Thoracic aorta (tissue), 2 donors: ENCODE measurements around the gene MTF2. TPM values are rescaled to one million over a fixed set of nuclear protein-coding genes. Genes with fewer than 3 reads are reported as not detected.

Experiments
- ATAC-seq: fragments of 150-250 bp; one replicate; pipeline ENCODE4 v1.8.0; 2017; ENCODE audit warnings: low read depth; ENCODE audit not compliant: insufficient number of reproducible peaks, low FRiP score
- DNase-seq: peaks from one replicate; pipeline ENCODE4 v3.0.0-alpha.2; 2020; ENCODE audit warnings: low spot score
- H3K27ac ChIP-seq, 2 donors: fragments of 200-600 bp; sonication (generic); 1 replicate in 1 of 2; 2 replicates in 1 of 2; pipeline ENCODE4 v1.5.1; 2016; ENCODE audit warnings: mild to moderate bottlenecking in 2 of 2, moderate library complexity in 2 of 2
- H3K27me3 ChIP-seq: fragments of 200-600 bp; sonication (generic); replicated peaks from 2 replicates; pipeline ENCODE4 v1.6.0; 2016; ENCODE audit warnings: mild to moderate bottlenecking; ENCODE audit not compliant: insufficient read depth
- H3K36me3 ChIP-seq: fragments of 200-600 bp; sonication (generic); one replicate; pipeline ENCODE4 v1.5.1; 2016
- H3K4me1 ChIP-seq, 2 donors: fragments of 200-600 bp; sonication (generic); 1 replicate in 1 of 2; 2 replicates in 1 of 2; pipeline versions ENCODE4 v1.5.1 to v1.6.0; 2016; ENCODE audit warnings: low read depth in 2 of 2, mild to moderate bottlenecking in 1 of 2; ENCODE audit not compliant: control insufficient read depth in 1 of 2
- H3K4me3 ChIP-seq: fragments of 200-600 bp; sonication (generic); 2 replicates; pipeline ENCODE4 v1.5.1; 2016; ENCODE audit warnings: mild to moderate bottlenecking
- H3K9me3 ChIP-seq: fragments of 200-600 bp; sonication (generic); 2 replicates; pipeline ENCODE4 v1.5.1; 2016
- total RNA-seq, 2 donors: library from RNA; depleted of rRNA; stranded (reverse); fragments of >200 nt; gene quantifications; one replicate each; pipeline versions ENCODE4 v1.1.0 to v1.2.3, GENCODE V29; 2016
- TF ChIP-seq, protein P1 (sequence below): fragments of 200-600 bp; sonication (generic); IDR thresholded peaks from one replicate; pipeline ENCODE4 v1.5.1; 2019; ENCODE audit warnings: antibody characterized with exemption

MTF2 gene
- total RNA-seq, 2 donors from 2014 or later = 23.2 to 27.8 TPM

DNA sequence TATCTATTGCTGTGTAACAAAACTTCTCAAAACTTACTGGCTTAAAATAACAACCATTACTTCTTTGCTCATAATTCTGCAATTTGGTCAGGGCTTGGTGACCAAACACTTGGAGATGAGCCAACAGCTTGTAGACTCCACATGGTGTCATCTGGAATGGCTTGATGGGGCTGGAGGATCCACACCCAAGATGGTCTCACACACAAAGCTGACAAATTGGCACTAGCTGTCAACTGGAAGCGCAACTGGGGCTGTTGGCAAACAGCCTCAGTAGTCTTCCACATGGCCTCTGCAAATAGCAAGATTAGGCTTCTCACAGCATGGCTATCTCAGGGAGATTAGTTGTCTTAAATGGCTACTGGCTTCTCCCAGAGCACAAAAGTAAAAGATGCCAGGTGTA, 27.1 kb upstream of the MTF2 start:
- Histone ChIP-seq H3K4me3 (no peak overlapping the region), H3K27ac (no peak overlapping the region), H3K36me3 (no peaks in the 10 kb centered on the region), H3K4me1 (no peaks in the 10 kb centered on the region), H3K9me3 (no peaks in the 10 kb centered on the region), H3K27me3 (no peaks in the 10 kb centered on the region)
- TF ChIP-seq, protein P1, sequence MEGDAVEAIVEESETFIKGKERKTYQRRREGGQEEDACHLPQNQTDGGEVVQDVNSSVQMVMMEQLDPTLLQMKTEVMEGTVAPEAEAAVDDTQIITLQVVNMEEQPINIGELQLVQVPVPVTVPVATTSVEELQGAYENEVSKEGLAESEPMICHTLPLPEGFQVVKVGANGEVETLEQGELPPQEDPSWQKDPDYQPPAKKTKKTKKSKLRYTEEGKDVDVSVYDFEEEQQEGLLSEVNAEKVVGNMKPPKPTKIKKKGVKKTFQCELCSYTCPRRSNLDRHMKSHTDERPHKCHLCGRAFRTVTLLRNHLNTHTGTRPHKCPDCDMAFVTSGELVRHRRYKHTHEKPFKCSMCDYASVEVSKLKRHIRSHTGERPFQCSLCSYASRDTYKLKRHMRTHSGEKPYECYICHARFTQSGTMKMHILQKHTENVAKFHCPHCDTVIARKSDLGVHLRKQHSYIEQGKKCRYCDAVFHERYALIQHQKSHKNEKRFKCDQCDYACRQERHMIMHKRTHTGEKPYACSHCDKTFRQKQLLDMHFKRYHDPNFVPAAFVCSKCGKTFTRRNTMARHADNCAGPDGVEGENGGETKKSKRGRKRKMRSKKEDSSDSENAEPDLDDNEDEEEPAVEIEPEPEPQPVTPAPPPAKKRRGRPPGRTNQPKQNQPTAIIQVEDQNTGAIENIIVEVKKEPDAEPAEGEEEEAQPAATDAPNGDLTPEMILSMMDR = no peak
- DNase-seq = no peak
- no peak for ATAC-seq

DNA sequence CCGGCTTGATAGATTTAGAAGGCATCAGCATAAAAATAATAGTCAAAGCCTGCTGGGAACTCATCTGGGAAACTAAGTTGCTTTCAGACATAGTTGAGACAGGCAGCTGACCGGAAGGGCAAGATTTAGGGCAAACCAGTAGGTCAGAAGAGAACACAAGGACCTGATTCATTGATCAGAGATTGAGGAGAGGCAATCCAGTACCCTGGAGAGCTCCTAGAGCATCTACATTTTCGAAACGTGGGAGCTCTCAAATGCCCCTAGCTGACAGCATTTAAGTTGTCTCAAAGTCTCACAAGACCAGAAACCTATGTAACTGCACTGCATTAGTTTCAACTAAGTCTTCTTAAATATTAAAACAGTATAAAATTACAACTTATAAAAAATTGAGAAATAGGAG, 22.9 kb upstream of the MTF2 start:
- Histone ChIP-seq H3K4me1 (no peaks in the 10 kb centered on the region), H3K27ac (no peak overlapping the region), H3K4me3 (no peak overlapping the region), H3K9me3 (no peaks in the 10 kb centered on the region), H3K36me3 (no peaks in the 10 kb centered on the region), H3K27me3 (no peaks in the 10 kb centered on the region)
- ATAC-seq = no peak
- no peak for DNase-seq
- TF ChIP-seq, protein P1 = no peak

DNA sequence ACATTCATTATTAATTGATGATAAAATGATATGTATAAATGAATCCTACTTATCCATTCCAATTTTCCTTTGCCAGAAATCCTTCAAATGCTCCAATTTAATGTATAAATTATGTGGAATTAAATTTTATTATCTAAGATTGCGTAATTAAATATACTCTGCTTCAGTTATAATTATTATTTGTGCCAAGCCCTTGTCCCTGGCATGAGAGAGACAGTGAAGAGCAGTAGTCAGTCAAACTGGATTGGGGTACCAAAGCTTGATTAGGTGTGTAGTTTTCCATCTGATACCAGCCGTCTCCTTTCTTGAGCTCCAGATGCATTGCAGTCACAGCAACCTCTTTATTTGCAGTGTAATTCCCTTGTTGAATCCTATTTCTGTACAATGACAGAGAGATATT, 22.4 kb upstream of the MTF2 start:
- no peak overlapping the region for H3K4me3 ChIP-seq
- H3K36me3 ChIP-seq = no peaks in the 10 kb centered on the region
- TF ChIP-seq, protein P1 = no peak
- DNase-seq (no peak), ATAC-seq (no peak)
- H3K4me1 ChIP-seq = no peaks in the 10 kb centered on the region
- H3K27ac ChIP-seq = no peak overlapping the region
- no peaks in the 10 kb centered on the region for H3K9me3 ChIP-seq
- H3K27me3 ChIP-seq = no peaks in the 10 kb centered on the region

DNA sequence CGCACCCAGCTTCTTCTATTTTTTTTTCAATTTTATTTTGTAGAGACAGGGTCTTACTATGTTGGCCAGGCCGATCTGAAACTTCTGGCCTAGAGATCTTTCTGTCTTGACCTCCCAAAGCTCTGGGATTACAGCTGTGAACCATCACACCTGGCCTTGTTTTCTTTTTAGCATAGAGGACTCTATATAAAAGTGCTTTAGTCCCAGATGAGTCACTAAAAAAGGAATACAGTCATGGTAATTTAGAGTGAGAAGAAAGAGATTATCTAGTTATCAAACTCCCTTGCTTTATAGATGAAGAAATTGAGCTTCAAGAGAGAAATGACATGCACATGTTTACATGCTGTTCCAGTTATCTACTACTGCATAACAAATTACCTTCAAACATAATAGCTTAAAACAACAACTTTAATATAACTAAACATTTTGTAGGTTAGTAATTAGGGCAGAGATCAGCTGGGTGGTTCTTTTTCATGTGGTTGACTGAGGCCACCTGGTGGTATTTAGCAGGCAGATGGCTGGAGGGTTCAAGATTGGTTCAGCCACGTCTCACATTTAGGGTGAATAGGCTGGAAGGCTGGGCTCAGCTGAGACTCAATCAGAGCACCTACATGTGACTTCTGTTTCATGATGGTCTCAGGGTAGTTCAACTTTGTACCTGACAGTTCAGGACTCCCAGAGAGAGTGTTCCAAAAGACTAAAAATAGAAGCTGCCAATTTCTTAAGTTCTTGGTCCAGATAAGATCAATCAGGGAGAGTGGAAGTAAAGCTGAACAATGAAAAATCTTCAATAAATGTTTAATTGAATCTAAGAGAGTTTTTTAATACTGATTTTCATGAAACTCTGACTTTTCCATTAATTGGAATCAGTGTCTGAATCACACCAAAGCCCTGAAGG, 16.9 kb upstream of the MTF2 start:
- Histone ChIP-seq H3K4me3 (no peak overlapping the region), H3K9me3 (no peaks in the 10 kb centered on the region), H3K36me3 (no peaks in the 10 kb centered on the region), H3K27ac (no peak overlapping the region), H3K27me3 (no peaks in the 10 kb centered on the region), H3K4me1 (no peaks in the 10 kb centered on the region)
- TF ChIP-seq, protein P1 = no peak
- no peak for DNase-seq
- no peak for ATAC-seq

DNA sequence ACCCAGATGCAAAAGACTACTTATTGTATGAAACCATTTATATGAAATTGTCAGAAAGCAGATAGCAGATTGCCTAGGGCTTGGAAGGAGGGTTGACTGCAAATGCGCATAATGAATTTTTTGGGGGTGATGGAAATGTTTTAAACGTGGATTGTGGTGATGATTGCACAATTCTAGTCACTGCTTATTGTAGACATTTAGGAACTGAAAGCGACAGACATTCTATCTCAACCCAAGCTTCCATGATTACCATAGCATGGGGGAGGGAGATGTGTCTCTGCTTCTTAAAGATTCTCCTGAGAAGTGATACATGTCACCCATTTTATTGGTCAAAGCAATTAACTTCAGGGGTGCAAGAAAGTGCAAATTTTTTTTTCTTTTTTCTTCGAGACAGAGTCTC, 2.8 kb upstream of the MTF2 start:
- H3K36me3 ChIP-seq = no peaks in the 10 kb centered on the region
- H3K4me1 ChIP-seq = peaks cover 10 to 11% of the 10 kb centered on the region in 2 donors
- TF ChIP-seq, protein P1 = no peak
- DNase-seq (no peak), ATAC-seq (no peak)
- H3K27ac ChIP-seq = no peak overlapping the region
- H3K27me3 ChIP-seq = no peaks in the 10 kb centered on the region
- H3K9me3 ChIP-seq = no peaks in the 10 kb centered on the region
- H3K4me3 ChIP-seq = no peak overlapping the region
